ENCODE data around the gene FN3KRP. TPM values are rescaled to one million over a fixed set of nuclear protein-coding genes. Genes with fewer than 3 reads are reported as not detected.

The FN3KRP gene
- total and polyA plus RNA-seq, 12 donors: 6.8 to 41.2 (median 25.4) TPM

GRCh38 chr17:82681547-82681946 is 35.0 kb upstream of the FN3KRP start:
- intact Hi-C loops (cut with DNase I): no loop called here
- WGBS, 4 donors: 94 to 96% (median 95%) methylated on average over 3 of the region's 3 CpGs
- no peak for DNase-seq
- Histone ChIP-seq H3K4me3 (no peak overlapping the region), H3K27ac (no peak overlapping the region), H3K27me3 (no peaks in the 10 kb centered on the region), H3K36me3 (replicated peaks in 1 of 2) (no peaks in the 10 kb centered on the region), H3K4me1 (replicated peaks in 1 of 2) (no peaks in the 10 kb centered on the region), H3K9me3 (replicated peaks in 1 of 3) (no peaks in the 10 kb centered on the region)
- TF ChIP-seq, protein P1, sequence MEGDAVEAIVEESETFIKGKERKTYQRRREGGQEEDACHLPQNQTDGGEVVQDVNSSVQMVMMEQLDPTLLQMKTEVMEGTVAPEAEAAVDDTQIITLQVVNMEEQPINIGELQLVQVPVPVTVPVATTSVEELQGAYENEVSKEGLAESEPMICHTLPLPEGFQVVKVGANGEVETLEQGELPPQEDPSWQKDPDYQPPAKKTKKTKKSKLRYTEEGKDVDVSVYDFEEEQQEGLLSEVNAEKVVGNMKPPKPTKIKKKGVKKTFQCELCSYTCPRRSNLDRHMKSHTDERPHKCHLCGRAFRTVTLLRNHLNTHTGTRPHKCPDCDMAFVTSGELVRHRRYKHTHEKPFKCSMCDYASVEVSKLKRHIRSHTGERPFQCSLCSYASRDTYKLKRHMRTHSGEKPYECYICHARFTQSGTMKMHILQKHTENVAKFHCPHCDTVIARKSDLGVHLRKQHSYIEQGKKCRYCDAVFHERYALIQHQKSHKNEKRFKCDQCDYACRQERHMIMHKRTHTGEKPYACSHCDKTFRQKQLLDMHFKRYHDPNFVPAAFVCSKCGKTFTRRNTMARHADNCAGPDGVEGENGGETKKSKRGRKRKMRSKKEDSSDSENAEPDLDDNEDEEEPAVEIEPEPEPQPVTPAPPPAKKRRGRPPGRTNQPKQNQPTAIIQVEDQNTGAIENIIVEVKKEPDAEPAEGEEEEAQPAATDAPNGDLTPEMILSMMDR (IDR thresholded peaks at IDR 0.05): no peak
- TF ChIP-seq POLR2A (IDR thresholded peaks at IDR 0.05): no peak

DNA sequence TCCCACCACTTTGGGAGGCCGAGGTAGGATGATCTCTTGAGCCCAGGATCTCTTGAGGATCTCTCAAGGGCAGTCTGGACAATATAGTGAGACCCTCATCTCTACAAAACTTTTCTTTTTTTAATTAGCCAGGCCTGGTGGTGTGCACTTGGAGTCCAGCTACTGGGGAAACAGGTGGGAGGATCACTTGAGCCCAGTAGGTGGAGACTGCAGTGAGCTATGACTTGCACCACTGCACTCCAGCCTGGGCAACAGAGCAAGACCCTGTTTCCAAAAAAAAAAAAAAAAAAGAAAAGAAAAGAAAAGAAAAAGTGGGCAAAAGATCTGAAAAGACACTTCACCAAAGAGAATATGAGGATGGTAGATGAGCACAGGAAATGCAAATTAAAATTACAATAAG is 33.0 kb upstream of the FN3KRP start:
- Histone ChIP-seq H3K9me3 (replicated peaks in 1 of 3) (no peaks in the 10 kb centered on the region), H3K4me3 (no peak overlapping the region), H3K4me1 (replicated peaks in 1 of 2) (peaks cover 0 to 8% of the 10 kb centered on the region in 2 donors), H3K27me3 (no peaks in the 10 kb centered on the region), H3K27ac (no peak overlapping the region), H3K36me3 (replicated peaks in 1 of 2) (no peaks in the 10 kb centered on the region)
- 92 to 100% (median 95%) methylated on average over 1 of the region's 1 CpG for WGBS, 4 donors
- TF ChIP-seq, protein P1 (IDR thresholded peaks at IDR 0.05): no peak
- no peak for TF ChIP-seq POLR2A (IDR thresholded peaks at IDR 0.05)
- intact Hi-C loops (cut with DNase I): no loop called here
- DNase-seq: no peak

DNA sequence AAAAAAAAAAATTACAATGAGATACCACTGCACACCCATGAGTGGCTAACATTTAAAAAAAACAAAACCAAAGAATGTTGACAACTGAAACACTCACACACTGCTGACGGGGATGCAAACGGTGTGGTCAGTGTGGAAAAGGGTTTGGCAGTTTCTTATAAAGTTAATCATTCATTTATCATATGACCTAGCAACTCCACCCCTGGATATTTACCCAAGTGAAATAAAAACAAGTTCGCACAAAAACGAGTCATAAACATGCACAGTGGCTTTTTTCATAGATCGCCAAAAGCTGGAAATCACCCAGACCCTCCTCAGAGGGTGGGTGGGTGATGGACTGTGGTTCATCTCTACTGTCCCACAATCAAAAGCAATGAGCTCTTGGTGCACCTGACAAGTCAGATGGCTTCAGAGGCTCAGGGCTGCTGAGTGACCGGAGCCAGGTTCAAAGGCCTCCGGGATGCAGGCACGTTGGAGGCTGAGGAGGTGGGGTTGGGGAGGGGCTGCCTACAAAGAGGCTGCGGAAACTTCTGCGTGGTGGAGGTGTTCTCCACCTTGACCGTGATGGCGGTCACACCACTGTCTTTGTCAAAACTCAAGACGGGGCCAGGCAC is 32.2 kb upstream of the FN3KRP start:
- no peak overlapping the region for H3K27ac ChIP-seq
- H3K4me3 ChIP-seq: no peak overlapping the region
- 88 to 92% (median 89%) methylated on average over 13 of the region's 13 CpGs for WGBS, 4 donors
- intact Hi-C loops (cut with DNase I): no loop called here
- no peaks in the 10 kb centered on the region for H3K27me3 ChIP-seq
- H3K9me3 ChIP-seq (replicated peaks in 1 of 3): no peaks in the 10 kb centered on the region
- H3K4me1 ChIP-seq (replicated peaks in 1 of 2): peaks cover 0 to 8% of the 10 kb centered on the region in 2 donors
- no peaks in the 10 kb centered on the region for H3K36me3 ChIP-seq (replicated peaks in 1 of 2)
- TF ChIP-seq, protein P1 (IDR thresholded peaks at IDR 0.05): no peak
- no peak for TF ChIP-seq POLR2A (IDR thresholded peaks at IDR 0.05)
- DNase-seq: no peak

- no peak for TF ChIP-seq POLR2A (IDR thresholded peaks at IDR 0.05)
- TF ChIP-seq, protein P1 (IDR thresholded peaks at IDR 0.05): no peak
- Histone ChIP-seq H3K27me3 (no peaks in the 10 kb centered on the region), H3K4me3 (no peak overlapping the region), H3K36me3 (replicated peaks in 1 of 2) (no peaks in the 10 kb centered on the region), H3K4me1 (replicated peaks in 1 of 2) (peaks cover 0 to 8% of the 10 kb centered on the region in 2 donors), H3K27ac (no peak overlapping the region), H3K9me3 (replicated peaks in 1 of 3) (no peaks in the 10 kb centered on the region)
- intact Hi-C loops (cut with DNase I): no loop called here
- no peak for DNase-seq
- 93 to 99% (median 97%) methylated on average over 9 to 12 of the region's 12 CpGs for WGBS, 4 donors
Measured at GRCh38 chr17:82685291-82685690, 31.2 kb upstream of the FN3KRP start.

Data from adrenal gland (tissue), 12 donors.